Activated naive CD8-positive, alpha-beta T cell treated with anti-CD3 and anti-CD28 coated beads, Interleukin-2, amount 10 ng/mL, durations not matched to agents 7 days and 5 days (primary cell): ENCODE measurements around the gene ORMDL1. TPM values are rescaled to one million over a fixed set of nuclear protein-coding genes. Genes with fewer than 3 reads are reported as not detected.

Experiments
- ATAC-seq: fragments of 150-1000 bp; cut with Tn5 transposase; one replicate; pipeline ENCODE4 v1.10.0; 2021; ENCODE audit warnings: low read depth, moderate library complexity
- POLR2A ChIA-PET: fragments of 350-600 bp; sonication (Branson Sonifier 250); formaldehyde crosslinking; loops from one replicate; lab custom pipeline; 2021; ENCODE audit warnings: antibody characterized with exemption; lab: Charles Lee
- DNase-seq: peaks from one replicate; pipeline ENCODE4 v3.0.0; 2021
- H3K27ac Mint-ChIP-seq: one replicate; pipeline ENCODE4 v1.8.0; 2022; ENCODE audit warnings: mild to moderate bottlenecking, mixed read lengths
- H3K27me3 Mint-ChIP-seq: one replicate; pipeline ENCODE4 v1.8.0; 2022; ENCODE audit warnings: mild to moderate bottlenecking, moderate library complexity, mixed read lengths
- H3K36me3 Mint-ChIP-seq: one replicate; pipeline ENCODE4 v1.8.0; 2021; ENCODE audit warnings: mild to moderate bottlenecking, mixed read lengths
- H3K4me1 Mint-ChIP-seq: one replicate; pipeline ENCODE4 v1.8.0; 2021; ENCODE audit warnings: mixed read lengths
- H3K4me3 Mint-ChIP-seq: one replicate; pipeline ENCODE4 v1.8.0; 2022; ENCODE audit warnings: mild to moderate bottlenecking, moderate library complexity, mixed read lengths
- H3K9me3 Mint-ChIP-seq: one replicate; pipeline ENCODE4 v1.8.0; 2021; ENCODE audit warnings: mixed read lengths
- total RNA-seq, 2 experiments: library from RNA; stranded (reverse); gene quantifications; one replicate each; pipeline ENCODE4 v1.2.3, GENCODE V29; 2021

The ORMDL1 gene
- total RNA-seq, 2 experiments from 2014 or later: 98.2 to 105 TPM

GRCh38 chr2:189756311-189756952, 27.7 kb downstream of the ORMDL1 start:
- Mint-ChIP-seq H3K9me3 (no peaks in the 10 kb centered on the region), H3K36me3 (peaks cover 10% of the 10 kb centered on the region), H3K4me1 (peaks cover 3% of the 10 kb centered on the region), H3K27ac (no peak overlapping the region), H3K27me3 (no peaks in the 10 kb centered on the region), H3K4me3 (no peak overlapping the region)
- ATAC-seq (no peak), DNase-seq (no peak)
- POLR2A ChIA-PET: no interaction called here

- POLR2A ChIA-PET: no interaction called here
- Mint-ChIP-seq H3K27ac (peak overlapping the region; percentile 70), H3K36me3 (peaks cover 1% of the 10 kb centered on the region), H3K4me3 (no peak overlapping the region), H3K9me3 (no peaks in the 10 kb centered on the region), H3K4me1 (no peaks in the 10 kb centered on the region), H3K27me3 (no peaks in the 10 kb centered on the region)
- ATAC-seq (peak; percentile 67), DNase-seq (no peak)
Observed at GRCh38 chr2:189751080-189751658, 33.0 kb downstream of the ORMDL1 start.

GRCh38 chr2:189729430-189729829, 54.7 kb downstream of the ORMDL1 start:
- ATAC-seq (no peak), DNase-seq (no peak)
- Mint-ChIP-seq H3K27me3 (no peaks in the 10 kb centered on the region), H3K9me3 (no peaks in the 10 kb centered on the region), H3K36me3 (peaks cover 2% of the 10 kb centered on the region), H3K4me3 (no peak overlapping the region), H3K27ac (no peak overlapping the region), H3K4me1 (no peaks in the 10 kb centered on the region)
- POLR2A ChIA-PET: no interaction called here

- ATAC-seq (no peak), DNase-seq (no peak)
- H3K9me3 Mint-ChIP-seq: no peaks in the 10 kb centered on the region
- H3K27me3 Mint-ChIP-seq: no peaks in the 10 kb centered on the region
- H3K4me1 Mint-ChIP-seq: no peaks in the 10 kb centered on the region
- POLR2A ChIA-PET: no interaction called here
- peaks cover 4% of the 10 kb centered on the region for H3K36me3 Mint-ChIP-seq
- no peak overlapping the region for H3K27ac Mint-ChIP-seq
- H3K4me3 Mint-ChIP-seq: no peak overlapping the region
Observed at GRCh38 chr2:189726849-189727248, 57.3 kb downstream of the ORMDL1 start.

GRCh38 chr2:189726271-189726670, 57.9 kb downstream of the ORMDL1 start:
- no peak overlapping the region for H3K27ac Mint-ChIP-seq
- H3K9me3 Mint-ChIP-seq: no peaks in the 10 kb centered on the region
- H3K4me3 Mint-ChIP-seq: no peak overlapping the region
- no peaks in the 10 kb centered on the region for H3K4me1 Mint-ChIP-seq
- no peaks in the 10 kb centered on the region for H3K27me3 Mint-ChIP-seq
- no peak for ATAC-seq
- POLR2A ChIA-PET: no interaction called here
- DNase-seq: no peak
- H3K36me3 Mint-ChIP-seq: peaks cover 4% of the 10 kb centered on the region

- no peaks in the 10 kb centered on the region for H3K9me3 Mint-ChIP-seq
- ATAC-seq (no peak), DNase-seq (no peak)
- no peaks in the 10 kb centered on the region for H3K4me1 Mint-ChIP-seq
- H3K27me3 Mint-ChIP-seq: no peaks in the 10 kb centered on the region
- H3K27ac Mint-ChIP-seq: no peak overlapping the region
- POLR2A ChIA-PET: no interaction called here
- H3K4me3 Mint-ChIP-seq: no peak overlapping the region
- peaks cover 4% of the 10 kb centered on the region for H3K36me3 Mint-ChIP-seq
Observed at GRCh38 chr2:189723192-189723591, 60.9 kb downstream of the ORMDL1 start.

Other genes with a start within 250 kb of the ORMDL1 start
- 1 to 10 TPM; 4.1 to 4.6 TPM for gene SLC40A1, start 203.6 kb downstream of the ORMDL1 start, total RNA-seq
- gene ASNSD1, start 122.9 kb downstream of the ORMDL1 start, total RNA-seq: 10 to 100 TPM; 37.0 to 39.8 TPM
- gene ANKAR, start 109.7 kb downstream of the ORMDL1 start, total RNA-seq: 1 to 10 TPM; 8.8 to 9.2 TPM
- 10 to 100 TPM; 14.3 to 15.5 TPM for gene OSGEPL1, start 21.5 kb downstream of the ORMDL1 start, total RNA-seq
- 10 to 100 TPM; 31.2 to 35.7 TPM for gene PMS1, start 111 bp upstream of the ORMDL1 start, total RNA-seq